ENCODE data around the gene PPARD. TPM values are rescaled to one million over a fixed set of nuclear protein-coding genes. Genes with fewer than 3 reads are reported as not detected.

The PPARD gene
- total and polyA plus RNA-seq, 2 of the 13 experiments (the other 11 are each of a cell fraction or from before 2014, with no cell fraction given): 6.1 to 13.3 TPM

DNA sequence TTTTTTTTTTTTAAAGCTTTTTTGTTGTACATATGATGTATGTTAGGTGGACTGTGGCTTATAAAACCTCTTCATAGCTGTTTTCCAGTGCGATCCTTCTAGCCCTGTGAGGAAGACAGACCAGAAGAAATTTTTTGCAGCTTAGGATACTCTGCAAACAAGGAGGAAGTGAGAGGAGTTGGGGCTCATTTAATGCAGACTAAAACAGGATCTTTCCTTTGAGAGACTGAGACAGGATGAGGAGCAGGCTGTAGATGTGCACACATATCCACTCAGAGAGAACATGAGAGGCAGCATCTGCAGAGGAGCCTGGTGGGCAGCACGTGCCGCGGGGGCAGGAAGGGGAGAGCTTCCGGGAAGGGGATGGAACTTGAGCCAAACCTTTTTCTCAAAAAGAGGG, 45.7 kb downstream of the PPARD start:
- H3K27ac ChIP-seq (ENCODE audit: extremely low read length, insufficient read depth, low read length): no peak overlapping the region
- H2AFZ ChIP-seq (ENCODE audit: low read length): no peak overlapping the region
- DNase-seq (ENCODE audit: low spot score): no peak
- H3K4me3 ChIP-seq (replicated peaks in 1 of 3; ENCODE audit: insufficient read depth in 1 of 3, low read depth in 2 of 3, low read length in 3 of 3): no peak overlapping the region
- no TSS peak for BruUV-seq (replicated peaks)
- FAIRE-seq: no peak
- H3K36me3 ChIP-seq (replicated peaks in 1 of 2; ENCODE audit: control insufficient read depth in 1 of 2, insufficient read depth in 2 of 2, low read length in 2 of 2): no peaks in the 10 kb centered on the region
- H3K4me2 ChIP-seq (ENCODE audit: low read depth, low read length): no peak overlapping the region
- intact Hi-C loops (cut with micrococcal nuclease; ENCODE audit: unreplicated experiment): no loop called here
- no peaks in the 10 kb centered on the region for H3K9me3 ChIP-seq (ENCODE audit: low read length)
- H3K4me1 ChIP-seq (ENCODE audit: insufficient read depth, low read length): peaks cover 33% of the 10 kb centered on the region
- no peak overlapping the region for H3K9ac ChIP-seq (ENCODE audit: insufficient read depth, low read depth, low read length)
- ChIA-PET POLR2A (no interaction called here), CTCF (ENCODE audit: low intra/inter-chr PET ratio, low total read pairs) (no interaction called here)
- 97% methylated on average over 5 of the region's 5 CpGs for WGBS (ENCODE audit: low lambda C conversion rate)
- no peaks in the 10 kb centered on the region for H3K27me3 ChIP-seq (ENCODE audit: control insufficient read depth in 1 of 2, insufficient read depth in 2 of 2, low read length in 2 of 2)
- in situ Hi-C loops (cut with HindIII; ENCODE audit: extremely low pct_ligation_motif_present, low pct_unique_long_range_greater_than_20kb): no loop called here
- no peaks in the 10 kb centered on the region for H4K20me1 ChIP-seq (ENCODE audit: insufficient read depth, low read length)
- H3K79me2 ChIP-seq (ENCODE audit: insufficient read depth, low read length): no peaks in the 10 kb centered on the region
- ATAC-seq: no peak
- no peak for TF ChIP-seq ZNF3 (CRISPR knock-in tag; IDR thresholded peaks at IDR 0.05)
- no peak for TF ChIP-seq ZNF30 (CRISPR knock-in tag; IDR thresholded peaks at IDR 0.05)
- no peak for TF ChIP-seq DRAP1 (CRISPR knock-in tag; IDR thresholded peaks at IDR 0.05)
- no peak for TF ChIP-seq TBX2 (CRISPR knock-in tag; IDR thresholded peaks at IDR 0.05; ENCODE audit: borderline replicate concordance)
- TF ChIP-seq ZNF468 (CRISPR knock-in tag; IDR thresholded peaks at IDR 0.05): no peak
- no peak for TF ChIP-seq KAT7 (CRISPR knock-in tag; IDR thresholded peaks at IDR 0.05; ENCODE audit: borderline replicate concordance)
- no peak for TF ChIP-seq THAP8 (CRISPR knock-in tag; IDR thresholded peaks at IDR 0.05; ENCODE audit: borderline replicate concordance)
- no peak for TF ChIP-seq ZFYVE20 (CRISPR knock-in tag; IDR thresholded peaks at IDR 0.05; ENCODE audit: borderline replicate concordance, low read depth)
- TF ChIP-seq ZNF703 (CRISPR knock-in tag; IDR thresholded peaks at IDR 0.05; ENCODE audit: borderline replicate concordance): no peak
- TF ChIP-seq PAXIP1 (CRISPR knock-in tag; conservative IDR thresholded peaks at IDR 0.05): no peak
- TF ChIP-seq ATF4 (CRISPR knock-in tag; IDR thresholded peaks at IDR 0.05): no peak
- no peak for TF ChIP-seq ISX (CRISPR knock-in tag; conservative IDR thresholded peaks at IDR 0.05)
- no peak for TF ChIP-seq ZNF766 (CRISPR knock-in tag; IDR thresholded peaks at IDR 0.05; ENCODE audit: borderline replicate concordance)
- TF ChIP-seq ZSCAN9 (CRISPR knock-in tag; IDR thresholded peaks at IDR 0.05; ENCODE audit: borderline replicate concordance): no peak
- TF ChIP-seq, protein P1, sequence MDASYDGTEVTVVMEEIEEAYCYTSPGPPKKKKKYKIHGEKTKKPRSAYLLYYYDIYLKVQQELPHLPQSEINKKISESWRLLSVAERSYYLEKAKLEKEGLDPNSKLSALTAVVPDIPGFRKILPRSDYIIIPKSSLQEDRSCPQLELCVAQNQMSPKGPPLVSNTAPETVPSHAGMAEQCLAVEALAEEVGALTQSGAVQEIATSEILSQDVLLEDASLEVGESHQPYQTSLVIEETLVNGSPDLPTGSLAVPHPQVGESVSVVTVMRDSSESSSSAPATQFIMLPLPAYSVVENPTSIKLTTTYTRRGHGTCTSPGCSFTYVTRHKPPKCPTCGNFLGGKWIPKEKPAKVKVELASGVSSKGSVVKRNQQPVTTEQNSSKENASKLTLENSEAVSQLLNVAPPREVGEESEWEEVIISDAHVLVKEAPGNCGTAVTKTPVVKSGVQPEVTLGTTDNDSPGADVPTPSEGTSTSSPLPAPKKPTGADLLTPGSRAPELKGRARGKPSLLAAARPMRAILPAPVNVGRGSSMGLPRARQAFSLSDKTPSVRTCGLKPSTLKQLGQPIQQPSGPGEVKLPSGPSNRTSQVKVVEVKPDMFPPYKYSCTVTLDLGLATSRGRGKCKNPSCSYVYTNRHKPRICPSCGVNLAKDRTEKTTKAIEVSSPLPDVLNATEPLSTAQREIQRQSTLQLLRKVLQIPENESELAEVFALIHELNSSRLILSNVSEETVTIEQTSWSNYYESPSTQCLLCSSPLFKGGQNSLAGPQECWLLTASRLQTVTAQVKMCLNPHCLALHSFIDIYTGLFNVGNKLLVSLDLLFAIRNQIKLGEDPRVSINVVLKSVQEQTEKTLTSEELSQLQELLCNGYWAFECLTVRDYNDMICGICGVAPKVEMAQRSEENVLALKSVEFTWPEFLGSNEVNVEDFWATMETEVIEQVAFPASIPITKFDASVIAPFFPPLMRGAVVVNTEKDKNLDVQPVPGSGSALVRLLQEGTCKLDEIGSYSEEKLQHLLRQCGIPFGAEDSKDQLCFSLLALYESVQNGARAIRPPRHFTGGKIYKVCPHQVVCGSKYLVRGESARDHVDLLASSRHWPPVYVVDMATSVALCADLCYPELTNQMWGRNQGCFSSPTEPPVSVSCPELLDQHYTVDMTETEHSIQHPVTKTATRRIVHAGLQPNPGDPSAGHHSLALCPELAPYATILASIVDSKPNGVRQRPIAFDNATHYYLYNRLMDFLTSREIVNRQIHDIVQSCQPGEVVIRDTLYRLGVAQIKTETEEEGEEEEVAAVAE (CRISPR knock-in tag; IDR thresholded peaks at IDR 0.05; ENCODE audit: borderline replicate concordance): no peak
- no peak for TF ChIP-seq ETV5 (CRISPR knock-in tag; IDR thresholded peaks at IDR 0.05; ENCODE audit: borderline replicate concordance)

Measured in HepG2 (cell line).